Neutrophil (primary cell): ENCODE measurements around the gene EVC.

Experiments used
- H3K27ac ChIP-seq: fragments of 200-600 bp; sonication (generic); 2 replicates; pipeline ENCODE4 v1.5.1; 2016; ENCODE audit warnings: mild to moderate bottlenecking, moderate library complexity
- H3K27me3 ChIP-seq: fragments of 200-600 bp; sonication (generic); 2 replicates; pipeline ENCODE4 v1.6.0; 2016; ENCODE audit warnings: mild to moderate bottlenecking
- H3K36me3 ChIP-seq: fragments of 200-600 bp; sonication (generic); 2 replicates; pipeline ENCODE4 v1.5.1; 2017
- H3K4me1 ChIP-seq, 2 experiments: fragments of 200-600 bp in 1 of 2; sonication (generic) in 1 of 2; 1 replicate in 1 of 2; 2 replicates in 1 of 2; pipeline versions ENCODE4 v1.5.1 to v1.6.1; 2013 to 2016; ENCODE audit warnings: low read depth in 1 of 2, low read length in 1 of 2, mild to moderate bottlenecking in 1 of 2, moderate library complexity in 1 of 2; ENCODE audit not compliant: control insufficient read depth in 1 of 2, insufficient read depth in 1 of 2
- H3K4me3 ChIP-seq, 2 experiments: fragments of 200-600 bp in 1 of 2; sonication (generic) in 1 of 2; 1 replicate in 1 of 2; 2 replicates in 1 of 2; pipeline ENCODE4 v1.5.1; 2013 to 2016; ENCODE audit warnings: low read depth in 1 of 2, low read length in 1 of 2, mild to moderate bottlenecking in 1 of 2, moderate library complexity in 1 of 2
- H3K9me3 ChIP-seq: fragments of 200-600 bp; sonication (generic); 2 replicates; pipeline ENCODE4 v1.5.1; 2016
- TF ChIP-seq, protein P1 (sequence below): fragments of 200-600 bp; sonication (generic); IDR thresholded peaks from 2 replicates; pipeline ENCODE4 v1.5.1; 2016; ENCODE audit warnings: antibody characterized with exemption

EVC gene

DNA sequence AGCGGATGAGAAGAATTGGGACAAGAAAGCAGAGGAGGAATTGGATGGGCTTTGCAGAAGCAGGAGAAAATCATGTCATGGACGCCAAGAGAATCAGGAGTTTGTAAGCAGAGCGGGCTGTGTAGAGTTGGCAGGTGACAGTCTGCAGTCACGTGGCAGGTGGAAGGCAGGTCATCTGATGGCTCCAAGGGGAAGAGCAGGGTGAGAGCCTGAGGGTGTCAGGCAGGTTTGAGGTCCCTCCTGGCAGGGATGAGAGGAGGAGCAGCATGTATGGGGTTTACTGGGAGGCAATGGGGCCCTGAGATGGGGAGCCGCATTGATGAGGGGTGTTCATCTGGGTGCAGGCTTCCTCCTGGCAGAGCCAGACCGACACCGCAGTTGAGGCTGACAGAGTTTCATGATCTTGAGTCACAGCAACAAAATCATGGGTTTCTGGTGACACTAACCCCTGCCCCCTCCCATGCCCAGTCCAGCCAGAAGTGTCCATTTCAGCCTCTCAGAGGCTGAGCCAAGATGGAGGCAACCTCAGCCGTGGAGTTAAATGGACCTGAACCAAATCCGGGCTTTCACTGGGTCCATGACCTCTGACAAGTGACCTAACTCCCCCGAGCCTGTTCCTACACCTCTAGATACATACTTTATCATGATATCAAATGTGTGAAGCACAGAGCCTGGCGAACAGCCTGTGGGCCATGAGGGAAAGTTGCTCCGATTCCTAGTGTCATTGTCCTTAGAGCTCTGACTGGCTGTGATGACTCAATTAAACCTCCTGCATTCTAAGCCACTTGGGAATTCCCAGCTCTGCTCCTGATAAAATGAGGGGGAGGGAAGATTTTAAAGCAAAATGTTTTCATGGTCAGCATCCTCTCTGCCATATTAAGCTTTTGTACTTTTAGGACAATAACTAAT, 36.1 kb downstream of the EVC start:
- TF ChIP-seq, protein P1, sequence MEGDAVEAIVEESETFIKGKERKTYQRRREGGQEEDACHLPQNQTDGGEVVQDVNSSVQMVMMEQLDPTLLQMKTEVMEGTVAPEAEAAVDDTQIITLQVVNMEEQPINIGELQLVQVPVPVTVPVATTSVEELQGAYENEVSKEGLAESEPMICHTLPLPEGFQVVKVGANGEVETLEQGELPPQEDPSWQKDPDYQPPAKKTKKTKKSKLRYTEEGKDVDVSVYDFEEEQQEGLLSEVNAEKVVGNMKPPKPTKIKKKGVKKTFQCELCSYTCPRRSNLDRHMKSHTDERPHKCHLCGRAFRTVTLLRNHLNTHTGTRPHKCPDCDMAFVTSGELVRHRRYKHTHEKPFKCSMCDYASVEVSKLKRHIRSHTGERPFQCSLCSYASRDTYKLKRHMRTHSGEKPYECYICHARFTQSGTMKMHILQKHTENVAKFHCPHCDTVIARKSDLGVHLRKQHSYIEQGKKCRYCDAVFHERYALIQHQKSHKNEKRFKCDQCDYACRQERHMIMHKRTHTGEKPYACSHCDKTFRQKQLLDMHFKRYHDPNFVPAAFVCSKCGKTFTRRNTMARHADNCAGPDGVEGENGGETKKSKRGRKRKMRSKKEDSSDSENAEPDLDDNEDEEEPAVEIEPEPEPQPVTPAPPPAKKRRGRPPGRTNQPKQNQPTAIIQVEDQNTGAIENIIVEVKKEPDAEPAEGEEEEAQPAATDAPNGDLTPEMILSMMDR, result no peak
- Histone ChIP-seq H3K27me3 (no peaks in the 10 kb centered on the region), H3K4me1 (no peaks in the 10 kb centered on the region), H3K4me3 (no peak overlapping the region), H3K9me3 (no peaks in the 10 kb centered on the region), H3K36me3 (no peaks in the 10 kb centered on the region), H3K27ac (no peak overlapping the region)

GRCh38 chr4:5747738-5748375, 36.9 kb downstream of the EVC start:
- Histone ChIP-seq H3K27ac (no peak overlapping the region), H3K4me3 (no peak overlapping the region), H3K36me3 (no peaks in the 10 kb centered on the region), H3K4me1 (no peaks in the 10 kb centered on the region), H3K27me3 (no peaks in the 10 kb centered on the region), H3K9me3 (no peaks in the 10 kb centered on the region)
- TF ChIP-seq, protein P1, result no peak

- TF ChIP-seq, protein P1, result no peak
These were observed 38.6 kb downstream of the EVC start for GRCh38 chr4:5749568-5749967.

GRCh38 chr4:5750052-5750945, 39.3 kb downstream of the EVC start:
- no peak overlapping the region for H3K27ac ChIP-seq
- no peaks in the 10 kb centered on the region for H3K4me1 ChIP-seq
- TF ChIP-seq, protein P1, result no peak
- no peak overlapping the region for H3K4me3 ChIP-seq
- no peaks in the 10 kb centered on the region for H3K27me3 ChIP-seq
- H3K9me3 ChIP-seq, result no peaks in the 10 kb centered on the region
- H3K36me3 ChIP-seq, result no peaks in the 10 kb centered on the region

More at GRCh38 chr4:5749568-5749967, 38.6 kb downstream of the EVC start:
- no peak overlapping the region for H3K27ac ChIP-seq
- no peaks in the 10 kb centered on the region for H3K4me1 ChIP-seq
- no peaks in the 10 kb centered on the region for H3K36me3 ChIP-seq
- H3K9me3 ChIP-seq, result no peaks in the 10 kb centered on the region
- no peak overlapping the region for H3K4me3 ChIP-seq
- H3K27me3 ChIP-seq, result no peaks in the 10 kb centered on the region

GRCh38 chr4:5750946-5751665, 40.1 kb downstream of the EVC start:
- H3K4me1 ChIP-seq, result no peaks in the 10 kb centered on the region
- H3K27ac ChIP-seq, result no peak overlapping the region
- H3K9me3 ChIP-seq, result no peaks in the 10 kb centered on the region
- no peak overlapping the region for H3K4me3 ChIP-seq
- TF ChIP-seq, protein P1, result no peak
- no peaks in the 10 kb centered on the region for H3K27me3 ChIP-seq
- H3K36me3 ChIP-seq, result no peaks in the 10 kb centered on the region
